Measurements from ENCODE around the gene TSPAN31.

Gene TSPAN31

DNA sequence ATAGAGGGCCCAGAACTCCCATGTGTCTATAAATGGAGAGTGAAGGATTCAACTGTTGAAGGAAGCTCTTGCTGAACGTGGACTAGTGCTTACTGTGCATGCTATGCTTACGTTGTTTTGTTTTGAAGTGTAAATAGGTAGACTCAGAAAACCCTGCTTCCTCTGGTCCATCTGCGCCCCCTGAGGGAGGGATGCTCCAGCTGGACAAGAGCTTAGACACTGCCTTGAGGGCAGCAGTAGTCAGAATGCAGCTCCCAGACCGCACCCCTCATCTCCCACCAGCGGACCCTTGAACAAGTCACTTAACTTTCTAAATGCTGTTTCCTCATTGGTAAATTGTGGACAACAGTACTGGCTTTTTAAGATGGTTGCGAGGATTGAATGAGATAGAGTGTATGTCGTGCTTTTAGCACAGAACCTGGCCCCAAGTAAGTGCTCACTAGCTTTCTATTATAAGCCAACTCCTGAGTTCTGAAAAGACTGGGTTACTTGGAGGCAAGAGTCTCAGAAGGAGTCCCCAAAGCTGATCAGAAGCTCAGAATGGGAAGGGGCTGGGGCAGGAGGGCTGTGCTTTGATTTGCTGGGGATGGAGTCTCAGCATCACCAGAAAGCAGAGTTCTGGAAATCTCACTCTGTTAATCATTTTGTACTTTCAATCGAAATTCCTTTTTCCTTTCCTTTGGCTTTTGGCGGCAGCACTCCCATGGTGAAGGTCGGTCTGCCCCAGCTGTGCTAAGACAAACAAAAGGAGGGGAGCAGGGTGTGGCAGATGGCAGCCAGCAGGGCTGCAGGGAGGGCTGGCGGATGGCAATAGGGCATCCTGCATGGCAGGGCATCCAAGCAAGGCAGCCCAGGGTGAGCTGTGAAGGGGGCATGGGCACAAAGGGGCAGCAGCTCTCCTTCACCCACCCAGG, 21.9 kb upstream of the TSPAN31 start:
- no peak for DNase-seq (ENCODE audit: low read depth)

DNA sequence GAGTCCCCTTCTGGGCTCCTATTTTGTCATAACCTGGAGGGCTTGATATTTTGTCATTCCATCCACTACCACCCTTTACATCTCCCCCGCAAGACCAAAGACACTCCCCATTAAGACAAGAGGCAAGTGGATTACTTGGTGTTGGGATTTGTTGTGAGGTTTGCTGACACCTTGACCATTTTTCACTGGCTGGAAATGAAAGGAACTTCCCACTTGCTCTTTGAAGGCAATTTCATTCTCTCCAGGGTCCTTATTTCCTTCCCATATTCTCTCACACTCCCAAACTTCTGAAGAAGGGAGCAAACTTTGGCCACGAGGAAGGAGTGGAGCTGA, 21.2 kb upstream of the TSPAN31 start:
- no peak for DNase-seq (ENCODE audit: low read depth)

GRCh38 chr12:57724003-57724935, 20.6 kb upstream of the TSPAN31 start:
- DNase-seq (ENCODE audit: low read depth): no peak

GRCh38 chr12:57724936-57725740, 19.7 kb upstream of the TSPAN31 start:
- no peak for DNase-seq (ENCODE audit: low read depth)

GRCh38 chr12:57725851-57726150, 19.0 kb upstream of the TSPAN31 start:
- DNase-seq (ENCODE audit: low read depth): no peak

GRCh38 chr12:57726151-57726883, 18.5 kb upstream of the TSPAN31 start:
- no peak for DNase-seq (ENCODE audit: low read depth)

- DNase-seq (ENCODE audit: low read depth): no peak
These were observed 17.7 kb upstream of the TSPAN31 start for GRCh38 chr12:57726884-57727757.

DNA sequence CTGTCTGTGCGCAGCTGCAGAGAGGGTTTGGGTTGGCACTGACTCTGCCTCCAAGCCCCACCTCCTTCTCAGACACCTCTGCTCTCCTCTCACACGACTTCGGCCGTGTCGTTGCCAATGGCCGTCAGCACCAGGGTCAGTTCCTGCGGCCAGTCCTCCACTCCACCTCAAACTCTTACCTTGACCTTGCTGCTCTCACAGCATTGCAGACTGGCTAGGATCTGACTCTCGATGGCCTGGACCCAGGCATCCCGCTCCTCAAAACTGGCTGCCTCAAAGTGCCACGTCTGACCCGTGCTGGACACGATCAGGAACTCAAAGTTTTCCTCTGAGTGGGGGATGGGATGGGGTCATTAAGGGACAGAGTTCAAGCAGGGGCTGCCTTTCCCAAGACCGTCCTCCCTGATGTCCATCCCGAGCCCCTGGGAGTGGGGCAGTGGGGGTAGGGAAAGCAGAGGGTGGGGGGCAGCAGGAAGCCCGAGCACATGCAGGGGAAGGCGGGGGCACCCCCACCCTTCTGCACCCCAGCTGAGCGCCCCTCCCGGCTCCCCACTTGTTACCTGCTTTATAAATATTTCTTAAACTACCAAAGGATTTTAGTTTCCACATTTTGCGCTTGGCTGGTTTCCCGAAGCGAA, 17.0 kb upstream of the TSPAN31 start:
- DNase-seq (ENCODE audit: low read depth): no peak

GRCh38 chr12:57729321-57729844, 15.5 kb upstream of the TSPAN31 start:
- no peak for DNase-seq (ENCODE audit: low read depth)

DNA sequence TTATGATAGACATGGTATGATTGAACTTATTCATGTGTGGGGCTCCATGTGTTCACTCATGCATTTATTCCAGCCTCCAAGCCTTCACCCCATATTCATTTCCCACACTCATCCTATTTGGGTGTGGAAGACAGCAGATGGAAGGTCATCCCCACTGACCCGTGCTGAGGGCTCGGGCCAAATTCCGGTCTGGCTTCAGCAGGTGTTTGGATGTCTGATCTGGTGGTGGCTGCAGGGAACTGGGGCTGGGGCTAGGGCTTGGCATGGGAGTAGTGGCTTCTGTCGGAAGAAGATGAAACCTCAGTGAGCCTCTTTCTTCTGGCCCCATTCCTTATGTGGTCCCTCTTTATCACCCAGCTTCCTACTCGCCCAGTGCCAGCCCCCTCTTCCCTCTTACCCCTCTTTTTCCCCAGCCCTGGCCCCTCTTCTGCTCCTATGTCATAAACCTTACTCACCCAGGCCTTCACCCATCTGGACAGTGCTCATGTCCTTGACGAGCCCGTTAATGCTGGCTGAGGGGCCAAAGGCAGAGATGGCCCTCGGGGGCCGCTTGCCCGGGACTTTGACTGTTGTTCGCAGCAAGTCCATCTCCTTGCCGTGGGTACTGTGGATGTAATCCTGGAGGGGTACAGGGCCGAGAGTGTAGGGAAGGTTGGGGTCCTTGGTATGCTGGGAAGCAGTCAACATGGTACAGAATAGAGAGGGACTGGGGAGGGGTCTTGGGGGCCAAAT, 14.3 kb upstream of the TSPAN31 start:
- no peak for DNase-seq (ENCODE audit: low read depth)

- DNase-seq (ENCODE audit: low read depth): no peak
These were observed 13.3 kb upstream of the TSPAN31 start for GRCh38 chr12:57731411-57732080.

- DNase-seq (ENCODE audit: low read depth): no peak
These were observed 12.6 kb upstream of the TSPAN31 start for GRCh38 chr12:57732270-57732669.

DNA sequence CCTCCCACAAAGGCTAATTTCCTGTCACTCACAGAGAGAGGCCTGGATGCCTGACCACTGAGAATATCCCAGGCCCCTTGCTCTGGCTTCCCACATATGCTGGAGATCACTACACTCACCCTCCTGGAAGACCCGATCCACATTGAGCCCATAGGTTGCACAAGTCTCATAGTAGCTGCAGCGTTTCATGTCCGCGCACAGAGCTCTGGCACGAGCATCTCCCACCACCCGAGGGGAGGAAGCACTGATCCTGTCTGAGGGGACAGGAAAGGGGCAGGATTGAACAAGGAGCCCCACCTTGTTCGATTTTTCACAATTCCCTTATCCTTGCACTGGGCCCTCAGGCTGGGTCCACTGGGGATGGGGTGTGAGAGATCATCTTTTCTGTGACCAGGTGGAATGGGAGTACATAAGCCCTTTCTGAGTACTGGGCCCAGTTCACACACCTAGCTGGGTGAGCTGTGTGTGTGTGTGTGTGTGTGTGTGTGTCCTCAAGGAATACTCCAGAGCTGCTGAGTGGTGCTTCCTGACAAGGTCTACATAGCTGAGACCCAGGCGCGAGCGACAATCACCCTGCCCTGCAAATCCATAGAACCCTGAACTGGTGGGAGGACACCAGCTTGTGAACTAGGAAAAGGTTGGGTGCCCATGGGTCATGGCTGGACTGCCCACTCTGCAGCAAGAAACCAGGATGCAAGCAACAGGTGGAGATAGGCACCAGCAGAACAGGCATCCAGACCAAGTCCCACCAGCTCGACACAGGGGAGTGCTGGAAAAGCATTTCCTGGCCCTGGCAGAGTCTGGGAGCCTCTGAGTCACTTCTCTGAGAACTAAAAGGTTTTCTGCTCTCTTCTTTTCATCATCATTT, 11.9 kb upstream of the TSPAN31 start:
- no peak for DNase-seq (ENCODE audit: low read depth)

DNA sequence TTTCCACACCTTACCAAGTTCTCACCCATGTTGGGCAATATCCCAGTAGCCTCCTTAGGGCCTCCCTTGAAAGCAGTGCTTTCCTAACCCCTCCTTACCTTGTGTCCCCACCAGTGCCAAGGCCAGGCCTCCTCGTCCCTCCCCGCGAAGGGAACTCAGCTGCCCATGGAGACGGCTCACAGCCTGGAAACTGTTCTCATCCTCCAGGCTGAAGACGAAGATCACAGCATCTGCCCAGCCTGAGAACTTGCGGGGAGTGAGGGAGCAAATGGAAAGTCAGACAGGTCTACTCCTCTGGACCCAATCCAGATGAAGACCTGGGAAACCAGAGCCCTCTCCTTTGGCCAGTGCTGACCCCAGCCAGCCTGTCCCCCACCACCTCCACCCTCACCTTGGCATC, 10.9 kb upstream of the TSPAN31 start:
- no peak for DNase-seq (ENCODE audit: low read depth)

DNA sequence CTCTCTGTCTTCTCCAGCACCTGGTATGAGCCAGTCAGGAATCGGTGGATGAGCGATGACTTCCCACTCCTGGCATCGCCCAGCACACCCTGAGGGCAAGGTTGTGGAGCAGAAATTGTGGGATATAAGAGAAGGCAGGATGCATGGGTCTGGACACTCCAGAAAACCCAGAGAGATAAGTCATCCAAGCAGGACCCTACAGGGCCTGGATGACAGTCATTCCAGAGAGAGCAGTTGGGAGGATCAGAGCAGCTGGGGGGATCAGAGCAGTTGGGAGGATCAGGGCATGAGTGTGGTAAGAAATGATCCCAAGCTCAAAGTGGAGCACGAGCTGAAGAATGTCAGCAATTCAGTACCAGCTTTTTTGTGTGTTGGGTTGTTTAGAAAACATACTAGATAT, 10.2 kb upstream of the TSPAN31 start:
- DNase-seq (ENCODE audit: low read depth): no peak

- DNase-seq (ENCODE audit: low read depth): no peak
These were observed 9.5 kb upstream of the TSPAN31 start for GRCh38 chr12:57735198-57735855.
